GM23338 (cell line): ENCODE measurements around the gene DOCK3. TPM values are rescaled to one million over a fixed set of nuclear protein-coding genes. Genes with fewer than 3 reads are reported as not detected.

Source experiments
- ATAC-seq: fragments of 200-7000 bp; cut with Tn5 transposase; 3 replicates; pipeline ENCODE4 v1.9.1; 2020
- DNase-seq: peaks from one replicate; pipeline ENCODE4 v3.0.0-alpha.2; 2015; ENCODE audit warnings: low spot score
- H2AFZ ChIP-seq: fragments of 200-600 bp; sonication (generic); 2 replicates; pipeline ENCODE4 v1.8.0; 2016; ENCODE audit warnings: antibody characterized with exemption, mild to moderate bottlenecking, moderate library complexity
- H3F3A ChIP-seq: fragments of 200-600 bp; sonication (generic); replicated peaks from 2 replicates; pipeline ENCODE4 v1.8.0; 2017; ENCODE audit warnings: antibody characterized with exemption, mixed run types, low read depth
- H3K27ac ChIP-seq: fragments of 200-600 bp; sonication (generic); 2 replicates; pipeline ENCODE4 v1.6.1; 2016; ENCODE audit warnings: low read depth
- H3K27me3 ChIP-seq: fragments of 200-600 bp; sonication (generic); 2 replicates; pipeline ENCODE4 v1.8.0; 2016; ENCODE audit warnings: mild to moderate bottlenecking, mixed run types, moderate library complexity; ENCODE audit not compliant: insufficient read depth
- H3K36me3 ChIP-seq: fragments of 200-600 bp; sonication (generic); 2 replicates; pipeline ENCODE4 v1.8.0; 2016; ENCODE audit warnings: mild to moderate bottlenecking; ENCODE audit not compliant: insufficient read depth
- H3K4me1 ChIP-seq: fragments of 200-600 bp; sonication (generic); 2 replicates; pipeline ENCODE4 v1.8.0; 2016; ENCODE audit warnings: mild to moderate bottlenecking, moderate library complexity; ENCODE audit not compliant: insufficient read depth
- H3K4me2 ChIP-seq: fragments of 200-600 bp; sonication (generic); 2 replicates; pipeline ENCODE4 v1.7.1; 2017; ENCODE audit warnings: mixed run types
- H3K4me3 ChIP-seq: fragments of 200-600 bp; sonication (generic); 2 replicates; pipeline ENCODE4 v1.6.1; 2016; ENCODE audit warnings: mixed run types
- H3K79me2 ChIP-seq: fragments of 200-600 bp; sonication (generic); replicated peaks from 2 replicates; pipeline ENCODE4 v1.8.0; 2017; ENCODE audit warnings: mild to moderate bottlenecking; ENCODE audit not compliant: insufficient read depth
- H3K9me2 ChIP-seq: fragments of 200-600 bp; sonication (generic); 2 replicates; pipeline ENCODE4 v1.8.0; 2017; ENCODE audit not compliant: insufficient read depth
- H4K20me1 ChIP-seq: fragments of 200-600 bp; sonication (generic); replicated peaks from 2 replicates; pipeline ENCODE4 v1.8.0; 2017; ENCODE audit warnings: mild to moderate bottlenecking; ENCODE audit not compliant: insufficient read depth
- H3K27ac Mint-ChIP-seq: 2 replicates; pipeline ENCODE4 v1.8.0; 2020; ENCODE audit warnings: inconsistent platforms, mild to moderate bottlenecking, moderate library complexity, mixed read lengths
- H3K27me3 Mint-ChIP-seq: 3 replicates; pipeline ENCODE4 v1.8.0; 2022; ENCODE audit warnings: low read depth, mild to moderate bottlenecking, moderate library complexity, mixed read lengths, inconsistent platforms; ENCODE audit not compliant: insufficient read depth, poor library complexity
- H3K36me3 Mint-ChIP-seq: 3 replicates; pipeline ENCODE4 v1.8.0; 2021; ENCODE audit warnings: low read depth, mild to moderate bottlenecking, inconsistent platforms, moderate library complexity, mixed read lengths
- H3K4me1 Mint-ChIP-seq: 3 replicates; pipeline ENCODE4 v1.8.0; 2020; ENCODE audit warnings: mild to moderate bottlenecking, inconsistent platforms, mixed read lengths
- H3K4me3 Mint-ChIP-seq: 3 replicates; pipeline ENCODE4 v1.8.0; 2021; ENCODE audit warnings: moderate library complexity, mild to moderate bottlenecking, inconsistent platforms, mixed read lengths
- H3K9me3 Mint-ChIP-seq: 3 replicates; pipeline ENCODE4 v1.8.0; 2020; ENCODE audit warnings: moderate library complexity, mild to moderate bottlenecking, inconsistent platforms, mixed read lengths
- CREB1 ChIP-seq: fragments of 250-450 bp; sonication (Bioruptor Pico); IDR thresholded peaks from 2 replicates; pipeline ENCODE4 v1.5.0; 2020; ENCODE audit warnings: low read depth, mild to moderate bottlenecking, moderate library complexity
- ETS1 ChIP-seq: IDR thresholded peaks from 2 replicates; pipeline ENCODE4 v1.6.1; 2016; ENCODE audit warnings: antibody characterized with exemption
- EZH2 ChIP-seq: fragments of 200-600 bp; sonication (generic); IDR thresholded peaks from one replicate; pipeline ENCODE4 v1.8.0; 2017; ENCODE audit warnings: antibody characterized with exemption, mild to moderate bottlenecking, low read depth; ENCODE audit not compliant: unreplicated experiment
- EZH2phosphoT487 ChIP-seq: fragments of 200-600 bp; sonication (generic); IDR thresholded peaks from one replicate; pipeline ENCODE4 v1.8.1; 2018; ENCODE audit warnings: antibody characterized with exemption; ENCODE audit not compliant: unreplicated experiment
- JUNB ChIP-seq: IDR thresholded peaks from one replicate; pipeline ENCODE4 v1.6.1; 2016; ENCODE audit warnings: antibody characterized with exemption; ENCODE audit not compliant: unreplicated experiment
- REST ChIP-seq: IDR thresholded peaks from one replicate; pipeline ENCODE4 v1.6.1; 2018; ENCODE audit warnings: antibody characterized with exemption; ENCODE audit not compliant: unreplicated experiment
- STAT1 ChIP-seq: IDR thresholded peaks from one replicate; pipeline ENCODE4 v1.6.1; 2016; ENCODE audit warnings: antibody characterized with exemption; ENCODE audit not compliant: unreplicated experiment
- ZNF114 ChIP-seq: fragments of 250-450 bp; sonication (Bioruptor Pico); IDR thresholded peaks from 2 replicates; pipeline ENCODE4 v1.5.0; 2020; ENCODE audit warnings: mild to moderate bottlenecking, moderate library complexity
- ZNF331 ChIP-seq: fragments of 250-450 bp; sonication (Bioruptor Pico); IDR thresholded peaks from 2 replicates; pipeline ENCODE4 v1.5.0; 2020; ENCODE audit warnings: low read depth, mild to moderate bottlenecking, moderate library complexity
- ZNF462 ChIP-seq: fragments of 250-450 bp; sonication (Bioruptor Pico); IDR thresholded peaks from 2 replicates; pipeline ENCODE4 v1.5.0; 2020; ENCODE audit warnings: mild to moderate bottlenecking, moderate library complexity
- polyA plus RNA-seq: library from polyadenylated mRNA; unstranded; fragments of >200 nt; fragmentation: Nextera tagmentation; extraction: Ambion mirVana; gene quantifications from 2 replicates; pipeline ENCODE4 v1.2.1, GENCODE V29; 2016
- total RNA-seq: library from RNA; depleted of rRNA; stranded (reverse); fragments of >200 nt; shearing (Covaris generic); gene quantifications from 2 replicates; pipeline ENCODE4 v1.2.3, GENCODE V29; 2014

The DOCK3 gene
- total and polyA plus RNA-seq, 2 experiments from 2014 or later, result 2.4 to 5.6 TPM

GRCh38 chr3:50708620-50709019, 33.9 kb downstream of the DOCK3 start:
- no peak for TF ChIP-seq CREB1
- TF ChIP-seq EZH2, result no peak
- no peak for TF ChIP-seq REST
- TF ChIP-seq EZH2phosphoT487, result no peak
- no peak for TF ChIP-seq JUNB
- TF ChIP-seq ETS1, result no peak
- TF ChIP-seq ZNF331, result no peak
- no peak for TF ChIP-seq ZNF462 (CRISPR knock-in tag)
- no peak for TF ChIP-seq ZNF114 (CRISPR knock-in tag)
- TF ChIP-seq STAT1, result no peak
- Mint-ChIP-seq H3K27me3 (no peaks in the 10 kb centered on the region), H3K36me3 (no peaks in the 10 kb centered on the region; the same call in 2 of the 3 replicates), H3K27ac (no peak overlapping the region), H3K4me1 (no peaks in the 10 kb centered on the region; the same call in 2 of the 3 replicates), H3K9me3 (no peaks in the 10 kb centered on the region), H3K4me3 (no peak overlapping the region)
- Histone ChIP-seq H3K4me1 (peaks cover 6% of the 10 kb centered on the region; the same call in 1 of the 2 replicates), H3K36me3 (no peaks in the 10 kb centered on the region), H3K4me2 (no peak overlapping the region), H3K27ac (no peak overlapping the region), H4K20me1 (0 out of 2 replicates have a peak, but pooled peaks cover 6% of the 10 kb centered on the region), H3K79me2 (peaks cover 76% of the 10 kb centered on the region), H2AFZ (no peak overlapping the region), H3K27me3 (no peaks in the 10 kb centered on the region), H3F3A (no peaks in the 10 kb centered on the region), H3K4me3 (no peak overlapping the region), H3K9me2 (no peaks in the 10 kb centered on the region)
- ATAC-seq (no peak), DNase-seq (no peak)
